Measurements from ENCODE around the gene ANXA7.
"Not testable (repeated sequence)": the region's sequence is repeated elsewhere in the genome, so short reads cannot be mapped to it uniquely, and the experiment has no call there.

ANXA7 gene

DNA sequence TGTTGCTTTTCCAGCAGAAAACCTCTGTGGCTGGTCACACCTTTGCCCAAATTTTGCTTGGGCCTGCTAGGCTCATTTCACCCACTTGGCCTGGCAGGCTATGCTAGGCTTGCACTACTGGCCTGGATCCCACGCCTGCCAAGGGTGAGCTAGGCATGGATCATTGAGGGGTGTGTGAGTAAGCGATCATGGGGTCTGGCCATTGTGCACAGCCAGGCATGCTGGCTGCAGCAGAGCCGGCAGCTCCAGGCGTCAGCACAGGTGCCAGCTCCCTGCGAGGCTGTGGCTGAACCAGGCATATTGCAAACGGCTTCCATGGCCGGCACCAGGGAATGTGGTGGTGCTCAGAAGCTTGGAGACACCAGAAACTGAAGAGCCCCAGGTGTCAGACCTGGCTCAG is 74.4 kb downstream of the ANXA7 start:
- H3K27me3 ChIP-seq: no peaks in the 10 kb centered on the region
- no peaks in the 10 kb centered on the region for H3K36me3 ChIP-seq
- H3K4me1 ChIP-seq (ENCODE audit: control insufficient read depth in 1 of 2, insufficient read depth in 1 of 2, low read depth in 1 of 2, low read length in 1 of 2): no peaks in the 10 kb centered on the region
- TF ChIP-seq, protein P1, sequence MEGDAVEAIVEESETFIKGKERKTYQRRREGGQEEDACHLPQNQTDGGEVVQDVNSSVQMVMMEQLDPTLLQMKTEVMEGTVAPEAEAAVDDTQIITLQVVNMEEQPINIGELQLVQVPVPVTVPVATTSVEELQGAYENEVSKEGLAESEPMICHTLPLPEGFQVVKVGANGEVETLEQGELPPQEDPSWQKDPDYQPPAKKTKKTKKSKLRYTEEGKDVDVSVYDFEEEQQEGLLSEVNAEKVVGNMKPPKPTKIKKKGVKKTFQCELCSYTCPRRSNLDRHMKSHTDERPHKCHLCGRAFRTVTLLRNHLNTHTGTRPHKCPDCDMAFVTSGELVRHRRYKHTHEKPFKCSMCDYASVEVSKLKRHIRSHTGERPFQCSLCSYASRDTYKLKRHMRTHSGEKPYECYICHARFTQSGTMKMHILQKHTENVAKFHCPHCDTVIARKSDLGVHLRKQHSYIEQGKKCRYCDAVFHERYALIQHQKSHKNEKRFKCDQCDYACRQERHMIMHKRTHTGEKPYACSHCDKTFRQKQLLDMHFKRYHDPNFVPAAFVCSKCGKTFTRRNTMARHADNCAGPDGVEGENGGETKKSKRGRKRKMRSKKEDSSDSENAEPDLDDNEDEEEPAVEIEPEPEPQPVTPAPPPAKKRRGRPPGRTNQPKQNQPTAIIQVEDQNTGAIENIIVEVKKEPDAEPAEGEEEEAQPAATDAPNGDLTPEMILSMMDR (IDR thresholded peaks at IDR 0.05): no peak
- H3K9me3 ChIP-seq: no peaks in the 10 kb centered on the region
- no peak overlapping the region for H3K27ac ChIP-seq
- no peak overlapping the region for H3K4me3 ChIP-seq (ENCODE audit: low read depth in 1 of 2, low read length in 1 of 2)

DNA sequence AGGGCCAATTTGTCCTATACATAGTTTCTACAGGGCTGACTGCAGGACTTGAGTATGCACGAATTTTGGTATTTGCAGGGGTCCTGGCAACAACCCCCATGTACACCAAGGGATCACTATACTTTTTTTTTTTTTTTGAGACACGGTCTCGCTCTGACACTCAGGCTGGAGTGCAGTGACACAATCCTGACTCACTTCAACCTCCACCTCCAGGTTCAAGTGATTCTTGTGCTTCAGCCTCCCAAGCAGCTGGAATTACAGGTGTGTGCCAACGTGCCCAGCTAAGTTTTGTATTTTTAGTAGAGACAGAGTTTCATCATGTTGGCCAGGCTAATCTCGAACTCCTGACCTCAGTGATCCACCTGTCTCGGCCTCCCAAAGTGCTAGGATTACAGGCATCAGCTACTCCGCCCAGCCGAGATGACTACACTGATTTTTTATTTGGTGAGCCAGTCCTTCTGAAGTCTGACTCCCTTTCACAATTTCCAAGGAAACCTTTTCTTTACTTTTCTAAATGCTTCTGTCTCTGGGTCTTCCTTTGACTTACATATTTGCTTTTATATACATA is 75.0 kb downstream of the ANXA7 start:
- Histone ChIP-seq H3K27me3 (no peaks in the 10 kb centered on the region), H3K36me3 (no peaks in the 10 kb centered on the region), H3K27ac (no peak overlapping the region), H3K4me3 (ENCODE audit: low read depth in 1 of 2, low read length in 1 of 2) (no peak overlapping the region), H3K4me1 (ENCODE audit: control insufficient read depth in 1 of 2, insufficient read depth in 1 of 2, low read depth in 1 of 2, low read length in 1 of 2) (no peaks in the 10 kb centered on the region), H3K9me3 (no peaks in the 10 kb centered on the region)
- TF ChIP-seq, protein P1 (IDR thresholded peaks at IDR 0.05): no peak

DNA sequence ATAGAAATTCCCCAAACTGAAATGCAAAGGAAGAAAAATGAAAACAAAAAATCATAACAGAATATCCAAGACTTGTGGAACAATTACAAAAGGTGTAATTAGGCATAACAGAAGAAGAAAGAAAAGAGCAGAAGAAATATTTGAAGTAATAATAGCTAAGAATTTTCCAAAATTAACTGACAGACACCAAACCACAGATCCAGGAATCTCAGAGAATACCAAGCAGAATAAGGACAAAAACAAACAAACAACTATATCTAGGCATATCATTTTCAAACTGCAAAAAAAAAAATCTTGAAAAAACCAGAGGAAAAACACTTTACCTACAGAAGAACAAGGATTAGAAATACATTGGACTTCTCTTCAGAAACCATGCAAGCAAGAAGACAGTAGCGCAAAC is 80.7 kb downstream of the ANXA7 start:
- no peaks in the 10 kb centered on the region for H3K4me1 ChIP-seq (ENCODE audit: control insufficient read depth in 1 of 2, insufficient read depth in 1 of 2, low read depth in 1 of 2, low read length in 1 of 2)
- TF ChIP-seq, protein P1 (IDR thresholded peaks at IDR 0.05): no peak
- H3K4me3 ChIP-seq (ENCODE audit: low read depth in 1 of 2, low read length in 1 of 2): no peak overlapping the region
- H3K36me3 ChIP-seq: no peaks in the 10 kb centered on the region
- no peak overlapping the region for H3K27ac ChIP-seq
- H3K27me3 ChIP-seq: no peaks in the 10 kb centered on the region
- H3K9me3 ChIP-seq: no peaks in the 10 kb centered on the region

DNA sequence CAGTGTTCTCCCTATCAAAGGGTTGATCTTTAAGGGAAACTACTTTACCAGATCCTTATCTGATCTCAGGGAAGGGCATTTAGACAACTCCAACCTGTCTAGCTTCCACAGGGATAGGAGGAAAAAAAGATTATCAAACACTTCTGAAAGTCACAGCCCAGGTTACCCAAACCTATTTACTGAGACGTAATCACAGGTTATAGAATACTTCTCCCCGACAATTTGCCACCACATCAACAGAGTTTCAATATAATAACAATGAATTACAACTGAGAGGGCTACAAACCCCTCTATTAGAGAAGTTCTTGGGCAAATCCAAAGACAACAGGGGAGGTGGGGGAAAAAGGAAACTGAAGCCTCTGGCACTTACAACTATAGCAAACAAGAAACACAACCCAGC is 81.5 kb downstream of the ANXA7 start:
- Histone ChIP-seq H3K27ac (no peak overlapping the region), H3K27me3 (no peaks in the 10 kb centered on the region), H3K4me1 (ENCODE audit: control insufficient read depth in 1 of 2, insufficient read depth in 1 of 2, low read depth in 1 of 2, low read length in 1 of 2) (no peaks in the 10 kb centered on the region), H3K9me3 (no peaks in the 10 kb centered on the region), H3K36me3 (no peaks in the 10 kb centered on the region), H3K4me3 (ENCODE audit: low read depth in 1 of 2, low read length in 1 of 2) (no peak overlapping the region)
- TF ChIP-seq, protein P1 (IDR thresholded peaks at IDR 0.05): no peak

DNA sequence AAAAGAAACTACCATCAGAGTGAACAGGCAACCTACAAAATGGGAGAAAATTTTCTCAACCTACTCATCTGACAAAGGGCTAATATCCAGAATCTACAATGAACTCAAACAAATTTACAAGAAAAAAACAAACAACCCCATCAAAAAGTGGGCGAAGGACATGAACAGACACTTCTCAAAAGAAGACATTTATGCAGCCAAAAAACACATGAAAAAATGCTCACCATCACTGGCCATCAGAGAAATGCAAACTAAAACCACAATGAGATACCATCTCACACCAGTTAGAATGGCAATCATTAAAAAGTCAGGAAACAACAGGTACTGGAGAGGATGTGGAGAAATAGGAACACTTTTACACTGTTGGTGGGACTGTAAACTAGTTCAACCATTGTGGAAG is 85.3 kb downstream of the ANXA7 start:
- not testable (repeated sequence) for H3K4me3 ChIP-seq (ENCODE audit: low read depth in 1 of 2, low read length in 1 of 2); H3K36me3 ChIP-seq; H3K27me3 ChIP-seq; H3K27ac ChIP-seq; H3K4me1 ChIP-seq (ENCODE audit: control insufficient read depth in 1 of 2, insufficient read depth in 1 of 2, low read depth in 1 of 2, low read length in 1 of 2); H3K9me3 ChIP-seq

DNA sequence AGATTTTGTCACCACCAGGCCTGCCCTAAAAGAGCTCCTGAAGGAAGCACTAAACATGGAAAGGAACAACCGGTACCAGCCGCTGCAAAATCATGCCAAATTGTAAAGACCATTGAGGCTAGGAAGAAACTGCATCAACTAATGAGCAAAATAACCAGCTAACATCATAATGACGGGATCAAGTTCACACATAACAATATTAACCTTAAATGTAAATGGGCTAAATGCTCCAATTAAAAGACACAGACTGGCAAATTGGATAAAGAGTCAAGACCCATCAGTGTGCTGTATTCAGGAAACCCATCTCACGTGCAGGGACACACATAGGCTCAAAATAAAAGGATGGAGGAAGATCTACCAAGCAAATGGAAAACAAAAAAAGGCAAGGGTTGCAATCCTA is 88.6 kb downstream of the ANXA7 start:
- H3K27me3 ChIP-seq; H3K4me1 ChIP-seq (ENCODE audit: control insufficient read depth in 1 of 2, insufficient read depth in 1 of 2, low read depth in 1 of 2, low read length in 1 of 2); H3K9me3 ChIP-seq; H3K36me3 ChIP-seq; H3K27ac ChIP-seq; H3K4me3 ChIP-seq (ENCODE audit: low read depth in 1 of 2, low read length in 1 of 2): not testable (repeated sequence)
